ENCODE data around the gene CSF2RB. TPM values are rescaled to one million over a fixed set of nuclear protein-coding genes. Genes with fewer than 3 reads are reported as not detected.

Gene CSF2RB
- total RNA-seq: not detected in 2 replicates

DNA sequence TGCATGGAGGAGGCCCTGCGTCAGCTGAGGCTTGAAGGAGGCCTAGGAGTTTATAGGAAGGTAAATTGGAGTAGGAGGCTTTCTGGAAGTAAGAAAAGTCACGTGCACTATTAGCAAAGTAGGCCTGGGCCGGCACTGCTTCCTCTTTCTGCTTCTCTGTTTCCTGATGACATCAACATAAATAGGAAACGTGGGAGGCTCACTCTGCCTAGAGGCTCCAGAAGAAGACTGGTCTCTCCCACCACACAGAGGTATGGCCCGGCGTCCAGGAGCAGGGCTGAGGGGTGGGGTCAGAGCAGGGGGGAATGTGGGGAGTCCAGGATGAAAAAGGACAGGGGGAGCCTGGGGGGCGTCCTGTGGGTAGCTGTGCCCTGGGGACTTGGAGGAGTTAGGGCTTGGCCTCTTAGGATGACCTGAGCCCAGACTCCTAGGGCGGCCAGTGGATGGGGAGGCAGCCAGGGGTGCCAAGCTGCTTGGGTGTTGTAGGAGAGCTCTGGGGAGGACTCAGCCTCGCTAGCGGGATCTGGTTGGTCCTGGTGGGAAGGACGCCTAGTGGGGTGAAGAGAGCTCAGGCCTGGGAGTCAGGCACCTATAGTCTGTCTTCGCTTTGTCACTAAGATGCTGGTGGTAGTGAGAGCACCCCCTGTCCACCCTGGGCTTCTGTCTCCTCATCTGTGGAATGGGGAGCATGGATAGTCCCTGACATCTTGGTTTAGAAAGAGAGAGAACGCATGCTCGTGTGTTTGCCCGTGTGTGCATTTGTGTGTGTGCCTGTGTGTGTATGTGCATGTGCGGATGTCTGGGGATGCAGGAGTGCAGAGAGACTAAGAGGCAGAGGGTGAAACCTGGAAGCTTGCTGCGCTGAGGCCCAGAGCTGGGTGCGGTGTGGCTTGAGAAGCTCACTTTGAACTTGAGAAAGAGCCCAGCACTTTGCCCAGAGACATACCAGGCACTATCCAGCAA is at the start of gene CSF2RB:
Gene CSF2RB (plus strand): TSS at position 202 of the 963 bp plus-strand sequence. CDS start 8,580 bp downstream, outside the sequence.

Other genes with a start within 250 kb of the CSF2RB start
- not detected in 2 replicates for gene CACNG2, start 209.9 kb upstream of the CSF2RB start, total RNA-seq
- gene IFT27, start 137.5 kb upstream of the CSF2RB start, total RNA-seq: 12.2 and 14.2 TPM in 2 replicates
- not detected in 2 replicates for gene PVALB, start 96.6 kb upstream of the CSF2RB start, total RNA-seq
- gene NCF4, start 52.6 kb upstream of the CSF2RB start, total RNA-seq: 0.76 TPM in 1 of 2 replicates, not detected in the other
- gene TST, start 105.8 kb downstream of the CSF2RB start, total RNA-seq: 39.5 and 42.4 TPM in 2 replicates
- 203 and 213 TPM in 2 replicates for gene MPST, start 106.1 kb downstream of the CSF2RB start, total RNA-seq
- 19.0 and 22.7 TPM in 2 replicates for gene KCTD17, start 138.1 kb downstream of the CSF2RB start, total RNA-seq
- not detected in 2 replicates for gene TMPRSS6, start 196.1 kb downstream of the CSF2RB start, total RNA-seq
- 0.08 and 1.9 TPM in 2 replicates for gene IL2RB, start 236.3 kb downstream of the CSF2RB start, total RNA-seq